ENCODE results near the gene CAMSAP2.

DNA sequence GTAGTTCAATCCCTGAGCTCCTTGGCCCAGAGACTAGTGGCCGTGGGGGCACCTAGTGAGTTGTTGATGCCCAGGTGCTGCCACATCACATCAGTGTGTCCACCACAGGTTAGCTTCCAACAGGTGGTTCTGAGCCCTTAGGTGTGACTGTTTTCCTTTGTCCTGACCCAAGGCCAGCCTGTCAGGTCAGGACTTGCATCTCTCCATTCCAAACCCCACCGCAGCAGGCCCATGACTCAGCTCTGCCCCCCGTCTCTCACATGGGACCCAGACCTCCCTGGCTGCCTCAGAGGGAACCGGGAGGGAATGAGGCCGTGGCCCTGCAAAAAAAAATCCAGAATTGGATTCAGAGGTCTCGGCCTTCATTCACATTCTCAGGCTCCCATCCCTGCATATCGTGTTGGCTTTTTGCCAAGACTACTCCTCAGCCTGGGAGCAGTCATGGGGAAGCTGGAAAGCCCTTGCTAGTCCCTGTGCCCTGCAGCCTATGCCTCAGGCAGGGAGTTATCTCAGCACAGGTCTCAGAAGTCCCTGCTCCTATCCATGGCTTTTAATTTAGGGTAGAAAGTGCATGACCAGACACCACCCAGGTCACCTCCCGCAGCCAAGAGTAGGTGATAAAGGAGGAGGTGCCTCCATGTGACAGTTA, 163.2 kb downstream of the CAMSAP2 start:
- TF ChIP-seq, protein P1, sequence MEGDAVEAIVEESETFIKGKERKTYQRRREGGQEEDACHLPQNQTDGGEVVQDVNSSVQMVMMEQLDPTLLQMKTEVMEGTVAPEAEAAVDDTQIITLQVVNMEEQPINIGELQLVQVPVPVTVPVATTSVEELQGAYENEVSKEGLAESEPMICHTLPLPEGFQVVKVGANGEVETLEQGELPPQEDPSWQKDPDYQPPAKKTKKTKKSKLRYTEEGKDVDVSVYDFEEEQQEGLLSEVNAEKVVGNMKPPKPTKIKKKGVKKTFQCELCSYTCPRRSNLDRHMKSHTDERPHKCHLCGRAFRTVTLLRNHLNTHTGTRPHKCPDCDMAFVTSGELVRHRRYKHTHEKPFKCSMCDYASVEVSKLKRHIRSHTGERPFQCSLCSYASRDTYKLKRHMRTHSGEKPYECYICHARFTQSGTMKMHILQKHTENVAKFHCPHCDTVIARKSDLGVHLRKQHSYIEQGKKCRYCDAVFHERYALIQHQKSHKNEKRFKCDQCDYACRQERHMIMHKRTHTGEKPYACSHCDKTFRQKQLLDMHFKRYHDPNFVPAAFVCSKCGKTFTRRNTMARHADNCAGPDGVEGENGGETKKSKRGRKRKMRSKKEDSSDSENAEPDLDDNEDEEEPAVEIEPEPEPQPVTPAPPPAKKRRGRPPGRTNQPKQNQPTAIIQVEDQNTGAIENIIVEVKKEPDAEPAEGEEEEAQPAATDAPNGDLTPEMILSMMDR (IDR thresholded peaks at IDR 0.05): no peak
- TF ChIP-seq POLR2A (IDR thresholded peaks at IDR 0.05): peak in 1 of 2 donors; percentile 5
